K562 (cell line): Measurements from ENCODE around the gene SULT2B1. TPM values are rescaled to one million over a fixed set of nuclear protein-coding genes. Genes with fewer than 3 reads are reported as not detected.

Source experiments
- CUX1 ChIP-seq: fragments of 200-800 bp; sonication (Bioruptor generic); IDR thresholded peaks from 2 replicates; pipeline ENCODE4 v1.6.1; 2016; ENCODE audit warnings: missing genetic modification characterization, missing compliant biosample characterization
- HLTF ChIP-seq: fragments of 450-650 bp; IDR thresholded peaks from 2 replicates; pipeline ENCODE4 v1.6.1; 2016
- KHSRP ChIP-seq: fragments of 450-650 bp; IDR thresholded peaks from 2 replicates; pipeline ENCODE4 v1.6.1; 2017
- MEF2A ChIP-seq: IDR thresholded peaks from 2 replicates; pipeline ENCODE4 v1.6.1; 2011; ENCODE audit warnings: low read depth, mild to moderate bottlenecking, low read length, moderate library complexity; ENCODE audit not compliant: control insufficient read depth
- MYBL2 ChIP-seq, 2 experiments: fragments of 450-650 bp in 1 of 2; sonication (generic) in 1 of 2; formaldehyde crosslinking in 1 of 2; IDR thresholded peaks; 2 replicates each; pipeline versions ENCODE4 v1.6.1 to v1.8.1; 2017 to 2022; ENCODE audit warnings: borderline replicate concordance in 1 of 2, inconsistent platforms in 1 of 2, low read depth in 1 of 2, mild to moderate bottlenecking in 1 of 2, missing genetic modification reagents in 1 of 2, moderate library complexity in 1 of 2
- NR2C1 ChIP-seq, 2 experiments: fragments of 450-650 bp; IDR thresholded peaks; 2 replicates each; pipeline ENCODE4 v1.6.1; 2017; ENCODE audit warnings: mild to moderate bottlenecking in 2 of 2, antibody characterized with exemption in 1 of 2, inconsistent platforms in 1 of 2, missing compliant biosample characterization in 1 of 2, missing genetic modification characterization in 1 of 2
- NR3C1 ChIP-seq: sonication (generic); formaldehyde crosslinking; IDR thresholded peaks from 2 replicates; pipeline ENCODE4 v1.8.1; 2022; ENCODE audit warnings: missing genetic modification reagents
- SMAD3 ChIP-seq: fragments of 450-650 bp; formaldehyde crosslinking; conservative IDR thresholded peaks from 2 replicates; pipeline ENCODE4 v1.4.0; 2020; ENCODE audit warnings: mild to moderate bottlenecking
- TARDBP ChIP-seq: fragments of 450-650 bp; IDR thresholded peaks from 2 replicates; pipeline ENCODE4 v1.6.1; 2016
- ZNF639 ChIP-seq, 2 experiments: fragments of 200-800 bp in 1 of 2; sonication (Bioruptor generic) in 1 of 2; sonication (generic) in 1 of 2; formaldehyde crosslinking in 1 of 2; IDR thresholded peaks in 1 of 2; conservative IDR thresholded peaks in 1 of 2; 2 replicates each; pipeline versions ENCODE4 v1.5.0 to v1.6.1; 2016 to 2020; ENCODE audit warnings: missing compliant biosample characterization in 1 of 2, missing genetic modification characterization in 1 of 2, missing genetic modification reagents in 1 of 2
- ZNF780A ChIP-seq: fragments of 250-450 bp; sonication (Bioruptor Pico); IDR thresholded peaks from 2 replicates; pipeline ENCODE4 v1.5.0; 2021; ENCODE audit warnings: mild to moderate bottlenecking
- polyA plus RNA-seq, 8 experiments: library from polyadenylated mRNA; depleted of rRNA in 4 of 8; stranded (reverse) in 5 of 8; unstranded in 3 of 8; fragments of >200 nt; fragmentation: Nextera tagmentation in 2 of 8; fragmentation: Illumina TruSeq in 1 of 8; extraction: Ambion mirVana in 2 of 8; extraction: Trizol in 1 of 8; gene quantifications; 2 replicates each; pipeline versions ENCODE4 v1.2.1 to v1.2.3, GENCODE V29; 2011 to 2014; ENCODE audit warnings: inconsistent platforms in 1 of 8, missing spikeins in 1 of 8
- total RNA-seq, 7 experiments: library from RNA; depleted of rRNA in 6 of 7; stranded (reverse); fragments of >200 nt in 6 of 7; fragmentation: Illumina TruSeq in 2 of 7; extraction: Trizol in 2 of 7; gene quantifications; 2 replicates each; pipeline versions ENCODE4 v1.2.1 to v1.2.3, GENCODE V29; 2011 to 2021; ENCODE audit warnings: low replicate concordance in 1 of 7
- TF ChIP-seq, protein P1 (sequence below), 2 experiments: fragments of 250-450 bp in 1 of 2; fragments of 450-650 bp in 1 of 2; sonication (Bioruptor Pico) in 1 of 2; IDR thresholded peaks; 2 replicates each; pipeline versions ENCODE4 v1.6.1 to v1.8.0; 2016 to 2021; ENCODE audit warnings: mild to moderate bottlenecking in 2 of 2, moderate library complexity in 2 of 2, missing compliant biosample characterization in 1 of 2, missing genetic modification characterization in 1 of 2

Gene SULT2B1
- total and polyA plus RNA-seq, 9 of the 15 experiments (the other 6 are each of a cell fraction or from before 2014, with no cell fraction given) = 0.09 to 0.62 (median 0.22) TPM; not detected in 2

GRCh38 chr19:48511800-48512503 lies 40.0 kb upstream of the SULT2B1 start, which contains the start of gene LMTK3 (continued):
- TF ChIP-seq ZNF639 (CRISPR knock-in tag; conservative IDR thresholded peaks at IDR 0.05 in 1 of 2, IDR thresholded peaks at IDR 0.05 in 1 of 2) (no peak), TARDBP (no peak), NR2C1 (IDR thresholded peaks at IDR 0.05) (no peak), NR2C1 (tag; IDR thresholded peaks at IDR 0.05) (no peak), CUX1 (CRISPR knock-in tag) (no peak), MEF2A (no peak), HLTF (no peak), NR3C1 (CRISPR knock-in tag) (no peak), SMAD3 (CRISPR knock-in tag) (no peak), MYBL2 (IDR thresholded peaks at IDR 0.05; ENCODE audit: low read depth) (no peak), MYBL2 (CRISPR knock-in tag; IDR thresholded peaks at IDR 0.05; ENCODE audit: borderline replicate concordance) (0 out of 2 replicates have a peak, but pooled peaks have one; percentile 51), ZNF780A (no peak), KHSRP (no peak)
- TF ChIP-seq, protein P1, sequence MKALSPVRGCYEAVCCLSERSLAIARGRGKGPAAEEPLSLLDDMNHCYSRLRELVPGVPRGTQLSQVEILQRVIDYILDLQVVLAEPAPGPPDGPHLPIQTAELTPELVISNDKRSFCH (CRISPR knock-in tag; IDR thresholded peaks at IDR 0.05) = no peak
- TF ChIP-seq, protein P1 (tag; IDR thresholded peaks at IDR 0.05) = no peak
